Mucosa of descending colon (tissue), 3 donors: ENCODE data around the gene CREB3L1. TPM values are rescaled to one million over a fixed set of nuclear protein-coding genes. Genes with fewer than 3 reads are reported as not detected.

Experiments
- ATAC-seq: fragments of 200-7000 bp; cut with Tn5 transposase; one replicate; pipeline ENCODE4 v1.9.1; 2020; ENCODE audit warnings: mild to moderate bottlenecking, moderate library complexity
- DNase-seq, 3 donors: peaks; one replicate each; pipeline ENCODE4 v3.0.0-alpha.2; 2020
- H3K36me3 ChIP-seq: fragments of 200-600 bp; one replicate; pipeline ENCODE4 v1.8.0; 2021; ENCODE audit warnings: low read depth, mild to moderate bottlenecking
- H3K4me1 ChIP-seq: fragments of 200-600 bp; one replicate; pipeline ENCODE4 v1.8.0; 2021; ENCODE audit warnings: low read depth, mild to moderate bottlenecking
- H3K4me3 ChIP-seq: fragments of 200-600 bp; one replicate; pipeline ENCODE4 v1.8.0; 2021; ENCODE audit warnings: mild to moderate bottlenecking
- H3K9me3 ChIP-seq: fragments of 200-600 bp; one replicate; pipeline ENCODE4 v1.8.0; 2021; ENCODE audit warnings: mild to moderate bottlenecking
- CTCF ChIP-seq: fragments of 200-600 bp; IDR thresholded peaks from one replicate; pipeline ENCODE4 v1.8.0; 2022; ENCODE audit warnings: antibody characterized with exemption, mild to moderate bottlenecking
- intact Hi-C, 2 donors: fragments of 100-400 bp; cut with DNase I in 1 of 2; cut with micrococcal nuclease in 1 of 2; formaldehyde crosslinking; loops; one replicate each; pipeline versions ENCODE4 v1.11.0 to v1.11.1; 2022; cut with DNase I, micrococcal nuclease
- total RNA-seq, 3 donors: library from RNA; stranded (reverse); fragmentation: NEBNext Ultra II Directional in 2 of 3; extraction: Animal tissue kit (Norgen Biotek cat#: 25700) in 2 of 3; gene quantifications; one replicate each; pipeline versions ENCODE4 v1.2.1 to v1.2.4, GENCODE V29; 2021 to 2023
- donor health status: DM: no; HTN: no; CAD: no; lungs with moderate emphysema.
- donor health status: DM: no; HTN: no; CAD: no.
- donor health status: DM: no; HTN: yes; CAD: no.

Gene CREB3L1
- total RNA-seq, 3 donors from 2014 or later = 52.7 to 140 (median 108) TPM

- peak; percentile 70 to 89 (median 83) for DNase-seq
- ATAC-seq = peak; percentile 81
- no peaks in the 10 kb centered on the region for H3K9me3 ChIP-seq
- H3K4me3 ChIP-seq = no peak overlapping the region
- H3K36me3 ChIP-seq = no peaks in the 10 kb centered on the region
- no peaks in the 10 kb centered on the region for H3K4me1 ChIP-seq
- intact Hi-C loops = loop anchor here (2.0 to 5.0 kb wide), 2 partner anchors 70 to 72 kb away; no protein-coding TSS in a partner anchor
- peak; percentile 64 for TF ChIP-seq CTCF
These were observed 31.4 kb downstream of the CREB3L1 start for GRCh38 chr11:46308631-46309419.

GRCh38 chr11:46309814-46310259, 32.4 kb downstream of the CREB3L1 start:
- no peak for DNase-seq
- Histone ChIP-seq H3K36me3 (no peaks in the 10 kb centered on the region), H3K9me3 (no peaks in the 10 kb centered on the region), H3K4me1 (no peaks in the 10 kb centered on the region), H3K4me3 (no peak overlapping the region)
- ATAC-seq = peak; percentile 17
- no peak for TF ChIP-seq CTCF
- intact Hi-C loops = loop anchor here (2.0 to 5.0 kb wide), 2 partner anchors 71 to 73 kb away; no protein-coding TSS in a partner anchor

- Histone ChIP-seq H3K4me1 (peaks cover 7% of the 10 kb centered on the region), H3K36me3 (no peaks in the 10 kb centered on the region), H3K4me3 (no peak overlapping the region), H3K9me3 (no peaks in the 10 kb centered on the region)
- DNase-seq (peak in 2 of 3 donors; percentile 63 to 88), ATAC-seq (peak; percentile 79)
- intact Hi-C loops = no loop called here
- TF ChIP-seq CTCF = peak; percentile 82
These were observed 37.7 kb downstream of the CREB3L1 start for GRCh38 chr11:46315033-46315738.

- peaks cover 7% of the 10 kb centered on the region for H3K4me1 ChIP-seq
- H3K4me3 ChIP-seq = no peak overlapping the region
These were observed 38.5 kb downstream of the CREB3L1 start for GRCh38 chr11:46315783-46316563.

More at GRCh38 chr11:46315783-46316563, 38.5 kb downstream of the CREB3L1 start:
- Histone ChIP-seq H3K9me3 (no peaks in the 10 kb centered on the region), H3K36me3 (no peaks in the 10 kb centered on the region)
- no peak for TF ChIP-seq CTCF
- ATAC-seq = peak; percentile 66
- intact Hi-C loops = no loop called here
- peak in 1 of 3 donors; percentile 53 for DNase-seq
